ENCODE data around the gene FUT6.
"Not testable (repeated sequence)": the region's sequence is repeated elsewhere in the genome, so short reads cannot be mapped to it uniquely, and the experiment has no call there.

The FUT6 gene

DNA sequence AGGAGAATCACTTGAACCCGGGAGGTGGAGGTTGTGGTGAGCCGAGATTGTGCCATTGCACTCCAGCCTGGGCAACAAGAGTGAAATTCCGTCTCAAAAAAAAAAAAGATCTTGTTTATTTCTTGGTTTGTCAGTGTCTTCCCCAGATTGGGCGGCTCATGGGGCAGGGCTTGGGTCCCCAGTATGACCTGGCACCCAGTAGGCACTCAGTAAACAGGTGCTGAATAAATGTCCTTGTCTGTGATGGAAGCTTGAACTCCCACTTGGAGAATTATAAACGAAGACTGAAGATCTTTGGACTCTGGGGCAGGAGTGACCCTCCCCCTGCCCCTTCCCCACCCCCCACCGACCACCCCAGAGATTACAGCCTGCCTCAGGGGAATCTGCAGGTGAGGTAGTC, 40.7 kb upstream of the FUT6 start:
- TF ChIP-seq EZH2phosphoT487 (IDR thresholded peaks at IDR 0.05; ENCODE audit: borderline replicate concordance): no peak
- TF ChIP-seq, protein P1, sequence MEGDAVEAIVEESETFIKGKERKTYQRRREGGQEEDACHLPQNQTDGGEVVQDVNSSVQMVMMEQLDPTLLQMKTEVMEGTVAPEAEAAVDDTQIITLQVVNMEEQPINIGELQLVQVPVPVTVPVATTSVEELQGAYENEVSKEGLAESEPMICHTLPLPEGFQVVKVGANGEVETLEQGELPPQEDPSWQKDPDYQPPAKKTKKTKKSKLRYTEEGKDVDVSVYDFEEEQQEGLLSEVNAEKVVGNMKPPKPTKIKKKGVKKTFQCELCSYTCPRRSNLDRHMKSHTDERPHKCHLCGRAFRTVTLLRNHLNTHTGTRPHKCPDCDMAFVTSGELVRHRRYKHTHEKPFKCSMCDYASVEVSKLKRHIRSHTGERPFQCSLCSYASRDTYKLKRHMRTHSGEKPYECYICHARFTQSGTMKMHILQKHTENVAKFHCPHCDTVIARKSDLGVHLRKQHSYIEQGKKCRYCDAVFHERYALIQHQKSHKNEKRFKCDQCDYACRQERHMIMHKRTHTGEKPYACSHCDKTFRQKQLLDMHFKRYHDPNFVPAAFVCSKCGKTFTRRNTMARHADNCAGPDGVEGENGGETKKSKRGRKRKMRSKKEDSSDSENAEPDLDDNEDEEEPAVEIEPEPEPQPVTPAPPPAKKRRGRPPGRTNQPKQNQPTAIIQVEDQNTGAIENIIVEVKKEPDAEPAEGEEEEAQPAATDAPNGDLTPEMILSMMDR (conservative IDR thresholded peaks at IDR 0.05; ENCODE audit: low read length): no peak
- H3K4me3 ChIP-seq (ENCODE audit: low read length, poor library complexity, severe bottlenecking): no peak overlapping the region
- H3K4me1 ChIP-seq (ENCODE audit: insufficient read depth, low read length, poor library complexity, severe bottlenecking): no peaks in the 10 kb centered on the region
- H3K27me3 ChIP-seq (ENCODE audit: insufficient read depth, low read length, poor library complexity, severe bottlenecking): no peaks in the 10 kb centered on the region
- H3K36me3 ChIP-seq (ENCODE audit: insufficient read depth, low read length): no peaks in the 10 kb centered on the region
- H3K9me2 ChIP-seq (replicated peaks; ENCODE audit: low read depth, low read length): no peaks in the 10 kb centered on the region
- no peaks in the 10 kb centered on the region for H3K9me3 ChIP-seq (ENCODE audit: insufficient read depth, low read depth, low read length)
- no peaks in the 10 kb centered on the region for H3F3A ChIP-seq (ENCODE audit: low read depth)
- H2AFZ ChIP-seq (ENCODE audit: low read length): no peak overlapping the region
- H3K79me2 ChIP-seq (ENCODE audit: insufficient read depth, low read length): no peaks in the 10 kb centered on the region
- no peak overlapping the region for H3K4me2 ChIP-seq (ENCODE audit: low read depth, low read length, poor library complexity, severe bottlenecking)
- H4K20me1 ChIP-seq (ENCODE audit: insufficient read depth, low read length, poor library complexity, severe bottlenecking): no peaks in the 10 kb centered on the region
- H3K9ac ChIP-seq (ENCODE audit: low read depth, low read length, poor library complexity, severe bottlenecking): no peak overlapping the region

DNA sequence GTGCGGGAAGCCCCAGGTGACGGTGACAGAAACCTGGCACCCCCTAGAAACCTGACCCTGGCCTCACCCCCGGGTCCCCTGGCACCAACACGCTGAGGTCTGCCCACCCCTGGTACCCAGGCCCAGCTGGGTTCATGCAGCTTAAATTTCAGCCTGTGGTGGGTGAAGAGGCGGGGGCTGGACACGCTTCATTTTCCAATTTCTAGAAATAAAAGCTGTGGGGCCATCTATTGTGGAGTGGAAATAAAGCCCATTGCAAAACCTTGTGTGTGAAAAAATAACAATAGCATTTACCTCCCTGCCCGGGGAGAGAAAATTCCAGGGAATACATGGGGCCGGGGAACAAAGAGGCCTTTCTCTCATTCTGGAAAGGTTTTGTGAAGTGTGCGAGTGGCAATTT, 38.4 kb upstream of the FUT6 start:
- no peak overlapping the region for H3K4me2 ChIP-seq (ENCODE audit: low read depth, low read length, poor library complexity, severe bottlenecking)

DNA sequence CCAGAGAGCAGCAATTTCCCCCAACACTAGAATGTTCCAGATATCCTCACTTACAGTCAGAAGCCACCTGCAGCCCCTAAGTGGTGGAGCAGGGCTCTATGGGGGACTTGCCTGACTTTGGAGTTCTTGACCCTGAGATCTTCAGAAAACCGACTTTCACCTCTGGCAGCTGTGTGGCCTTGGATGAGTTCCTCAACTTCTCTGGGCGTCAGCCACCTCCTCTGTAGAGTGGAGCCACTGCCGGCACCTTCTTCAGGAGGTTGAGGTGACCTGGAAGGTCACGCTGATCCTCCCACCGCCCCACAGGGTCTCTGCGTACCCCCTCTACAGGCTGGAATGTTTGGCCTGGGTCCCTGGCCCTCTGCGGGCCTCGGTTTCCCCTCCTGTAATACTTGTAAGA, 37.9 kb upstream of the FUT6 start:
- no peak overlapping the region for H3K4me2 ChIP-seq (ENCODE audit: low read depth, low read length, poor library complexity, severe bottlenecking)
- H3K9ac ChIP-seq (ENCODE audit: low read depth, low read length, poor library complexity, severe bottlenecking): no peak overlapping the region
- H3K36me3 ChIP-seq (ENCODE audit: insufficient read depth, low read length): no peaks in the 10 kb centered on the region
- TF ChIP-seq, protein P1 (conservative IDR thresholded peaks at IDR 0.05; ENCODE audit: low read length): no peak
- no peak for TF ChIP-seq EZH2phosphoT487 (IDR thresholded peaks at IDR 0.05; ENCODE audit: borderline replicate concordance)
- H3K4me1 ChIP-seq (ENCODE audit: insufficient read depth, low read length, poor library complexity, severe bottlenecking): no peaks in the 10 kb centered on the region
- H3K4me3 ChIP-seq (ENCODE audit: low read length, poor library complexity, severe bottlenecking): no peak overlapping the region
- H3F3A ChIP-seq (ENCODE audit: low read depth): no peaks in the 10 kb centered on the region
- no peaks in the 10 kb centered on the region for H3K27me3 ChIP-seq (ENCODE audit: insufficient read depth, low read length, poor library complexity, severe bottlenecking)
- no peak overlapping the region for H2AFZ ChIP-seq (ENCODE audit: low read length)
- H3K9me3 ChIP-seq (ENCODE audit: insufficient read depth, low read depth, low read length): no peaks in the 10 kb centered on the region
- no peaks in the 10 kb centered on the region for H3K9me2 ChIP-seq (replicated peaks; ENCODE audit: low read depth, low read length)
- H3K79me2 ChIP-seq (ENCODE audit: insufficient read depth, low read length): no peaks in the 10 kb centered on the region
- H4K20me1 ChIP-seq (ENCODE audit: insufficient read depth, low read length, poor library complexity, severe bottlenecking): no peaks in the 10 kb centered on the region

More for the DNA sequence above, 38.4 kb upstream of the FUT6 start:
- no peaks in the 10 kb centered on the region for H3K9me3 ChIP-seq (ENCODE audit: insufficient read depth, low read depth, low read length)
- H3K36me3 ChIP-seq (ENCODE audit: insufficient read depth, low read length): no peaks in the 10 kb centered on the region
- H3K9me2 ChIP-seq (replicated peaks; ENCODE audit: low read depth, low read length): no peaks in the 10 kb centered on the region
- H3K4me3 ChIP-seq (ENCODE audit: low read length, poor library complexity, severe bottlenecking): no peak overlapping the region
- H3K4me1 ChIP-seq (ENCODE audit: insufficient read depth, low read length, poor library complexity, severe bottlenecking): no peaks in the 10 kb centered on the region
- H3F3A ChIP-seq (ENCODE audit: low read depth): no peaks in the 10 kb centered on the region
- H3K27me3 ChIP-seq (ENCODE audit: insufficient read depth, low read length, poor library complexity, severe bottlenecking): no peaks in the 10 kb centered on the region
- H2AFZ ChIP-seq (ENCODE audit: low read length): no peak overlapping the region
- no peak overlapping the region for H3K9ac ChIP-seq (ENCODE audit: low read depth, low read length, poor library complexity, severe bottlenecking)
- no peaks in the 10 kb centered on the region for H4K20me1 ChIP-seq (ENCODE audit: insufficient read depth, low read length, poor library complexity, severe bottlenecking)
- no peak for TF ChIP-seq EZH2phosphoT487 (IDR thresholded peaks at IDR 0.05; ENCODE audit: borderline replicate concordance)
- TF ChIP-seq, protein P1 (conservative IDR thresholded peaks at IDR 0.05; ENCODE audit: low read length): no peak
- no peaks in the 10 kb centered on the region for H3K79me2 ChIP-seq (ENCODE audit: insufficient read depth, low read length)

DNA sequence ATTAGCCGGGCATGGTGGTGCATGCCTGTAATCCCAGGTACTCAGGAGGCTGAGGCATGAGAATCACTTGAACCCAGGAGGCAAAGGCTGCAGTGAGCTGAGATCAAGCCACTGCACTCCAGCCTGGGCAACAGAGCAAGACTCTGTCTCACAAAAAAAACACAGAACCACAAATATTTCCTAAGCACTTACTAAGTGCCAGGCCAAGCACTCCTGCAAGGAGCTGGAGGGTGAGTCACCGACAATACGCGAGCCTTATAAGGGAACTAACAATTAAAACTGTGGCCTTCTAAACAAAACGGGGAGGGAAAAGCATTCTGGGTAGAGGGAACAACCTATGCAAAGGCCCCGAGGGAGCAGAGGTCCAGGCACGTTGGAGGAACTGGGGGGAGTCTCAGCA, 35.0 kb upstream of the FUT6 start:
- not testable (repeated sequence) for H3K4me2 ChIP-seq (ENCODE audit: low read depth, low read length, poor library complexity, severe bottlenecking); H3K4me1 ChIP-seq (ENCODE audit: insufficient read depth, low read length, poor library complexity, severe bottlenecking)

More for the DNA sequence above, 35.0 kb upstream of the FUT6 start:
- not testable (repeated sequence) for H3K27me3 ChIP-seq (ENCODE audit: insufficient read depth, low read length, poor library complexity, severe bottlenecking); H3K4me3 ChIP-seq (ENCODE audit: low read length, poor library complexity, severe bottlenecking); H3K79me2 ChIP-seq (ENCODE audit: insufficient read depth, low read length); H2AFZ ChIP-seq (ENCODE audit: low read length); H3K36me3 ChIP-seq (ENCODE audit: insufficient read depth, low read length); H3F3A ChIP-seq (ENCODE audit: low read depth); H3K9me2 ChIP-seq (replicated peaks; ENCODE audit: low read depth, low read length); H3K9ac ChIP-seq (ENCODE audit: low read depth, low read length, poor library complexity, severe bottlenecking); H3K9me3 ChIP-seq (ENCODE audit: insufficient read depth, low read depth, low read length); H4K20me1 ChIP-seq (ENCODE audit: insufficient read depth, low read length, poor library complexity, severe bottlenecking)

Measured in Loucy (cell line).